Suppressor macrophage treated with lipopolysaccharide for 1 hour (primary cell): ENCODE data around the gene SEMA4A.
"Not testable (repeated sequence)": the region's sequence is repeated elsewhere in the genome, so short reads cannot be mapped to it uniquely, and the experiment has no call there.

Experiments
- DNase-seq, 3 donors: peaks; one replicate each; pipeline ENCODE4 v3.0.0-alpha.2; 2020 to 2022

The SEMA4A gene

GRCh38 chr1:156119503-156120209 is 33.7 kb upstream of the SEMA4A start:
- peak; percentile 91 to 95 (median 94) for DNase-seq

GRCh38 chr1:156120318-156120717 is 33.1 kb upstream of the SEMA4A start:
- no peak for DNase-seq

GRCh38 chr1:156121005-156121404 is 32.4 kb upstream of the SEMA4A start:
- DNase-seq, result not testable (repeated sequence)

GRCh38 chr1:156121457-156121856 is 31.9 kb upstream of the SEMA4A start:
- no peak for DNase-seq

- no peak for DNase-seq
Observed at GRCh38 chr1:156122086-156122485, 31.3 kb upstream of the SEMA4A start.

- peak; percentile 31 to 69 (median 57) for DNase-seq
Observed at GRCh38 chr1:156122519-156123355, 30.6 kb upstream of the SEMA4A start.

GRCh38 chr1:156123356-156124196 is 29.8 kb upstream of the SEMA4A start:
- peak; percentile 92 to 95 (median 93) for DNase-seq

GRCh38 chr1:156124557-156125483 is 28.6 kb upstream of the SEMA4A start:
- peak in 2 of 3 donors; percentile 35 to 49 for DNase-seq

- DNase-seq, result not testable (repeated sequence)
Observed at GRCh38 chr1:156125544-156125943, 27.8 kb upstream of the SEMA4A start.

- DNase-seq, result peak; percentile 89 to 95 (median 93)
Observed at GRCh38 chr1:156126043-156126629, 27.2 kb upstream of the SEMA4A start.

- DNase-seq, result peak; percentile 91 to 95 (median 94)
Observed at GRCh38 chr1:156126630-156127534, 26.5 kb upstream of the SEMA4A start.

- no peak for DNase-seq
Observed at GRCh38 chr1:156128308-156128653, 25.1 kb upstream of the SEMA4A start.

GRCh38 chr1:156128654-156129597 is 24.5 kb upstream of the SEMA4A start:
- peak; percentile 45 to 59 (median 50) for DNase-seq

GRCh38 chr1:156129687-156130577 is 23.5 kb upstream of the SEMA4A start:
- DNase-seq, result peak; percentile 86 to 87 (median 87)

GRCh38 chr1:156130578-156130942 is 22.8 kb upstream of the SEMA4A start:
- DNase-seq, result no peak

- DNase-seq, result no peak
Observed at GRCh38 chr1:156134716-156135435, 18.5 kb upstream of the SEMA4A start.
